IPS-18c (cell line): ENCODE measurements around the gene RBPJ.

Source experiments
- H3K4me3 ChIP-seq: 2 replicates; pipeline ENCODE4 v1.7.0; 2013; ENCODE audit warnings: low read depth, mild to moderate bottlenecking, low read length, moderate library complexity; ENCODE audit not compliant: insufficient read depth
- H3K9me3 ChIP-seq: one replicate; pipeline ENCODE4 v1.6.1; 2013; ENCODE audit warnings: mild to moderate bottlenecking, low read length, moderate library complexity; ENCODE audit not compliant: control insufficient read depth, insufficient read depth

RBPJ gene

DNA sequence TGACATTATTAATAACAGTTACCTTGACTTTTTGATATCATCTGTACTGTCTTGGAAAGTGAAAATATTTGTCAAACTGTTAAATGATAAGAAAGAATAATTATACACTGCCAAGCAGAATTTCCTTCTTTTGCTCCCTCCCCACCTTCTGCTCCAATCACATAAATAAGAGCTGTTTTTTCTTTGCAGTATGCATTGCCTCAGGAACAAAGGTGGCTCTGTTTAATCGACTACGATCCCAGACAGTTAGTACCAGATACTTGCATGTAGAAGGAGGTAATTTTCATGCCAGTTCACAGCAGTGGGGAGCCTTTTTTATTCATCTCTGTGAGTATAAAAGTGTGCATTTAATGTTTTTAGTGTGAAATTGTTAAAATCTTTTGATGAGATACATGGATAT, 103.3 kb downstream of the RBPJ start:
- no peaks in the 10 kb centered on the region for H3K9me3 ChIP-seq
- no peak overlapping the region for H3K4me3 ChIP-seq

DNA sequence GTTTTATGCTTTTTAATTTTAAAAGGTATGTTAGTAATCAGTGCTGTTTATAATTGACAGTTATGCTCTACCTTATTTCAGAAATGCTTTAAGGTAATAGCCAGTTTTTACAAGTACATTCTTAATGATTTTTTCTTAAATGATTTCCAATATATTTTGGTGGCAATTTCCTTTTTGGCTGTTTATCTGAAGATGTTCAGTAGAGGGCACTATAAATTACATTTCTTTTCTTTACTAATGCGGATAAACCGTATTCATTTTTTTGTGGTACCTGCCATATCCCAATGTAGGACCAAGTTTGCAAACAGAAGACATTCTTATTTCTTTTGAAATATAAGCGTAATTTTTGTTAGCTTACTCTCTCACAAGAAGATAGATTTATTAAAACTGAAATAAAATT, 104.0 kb downstream of the RBPJ start:
- Histone ChIP-seq H3K9me3 (no peaks in the 10 kb centered on the region), H3K4me3 (no peak overlapping the region)

DNA sequence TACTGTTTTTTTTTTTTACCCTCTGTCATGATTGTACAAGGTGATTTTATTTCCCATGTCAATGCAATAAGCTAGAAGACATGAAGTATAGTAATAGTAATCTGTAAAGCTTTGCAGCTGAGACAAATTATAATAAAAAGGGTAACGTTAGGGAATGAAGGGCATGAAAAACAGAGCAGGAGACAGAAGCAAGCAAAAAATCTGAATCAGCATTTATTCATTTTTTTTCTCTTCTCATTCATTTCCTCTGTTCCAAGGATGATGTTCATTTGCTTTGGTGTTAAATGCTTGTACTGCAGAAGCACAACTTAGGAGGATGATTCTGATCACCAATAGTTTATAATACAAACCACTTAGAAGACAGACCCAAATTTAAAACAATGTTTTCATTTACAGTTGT, 105.1 kb downstream of the RBPJ start:
- no peaks in the 10 kb centered on the region for H3K9me3 ChIP-seq

DNA sequence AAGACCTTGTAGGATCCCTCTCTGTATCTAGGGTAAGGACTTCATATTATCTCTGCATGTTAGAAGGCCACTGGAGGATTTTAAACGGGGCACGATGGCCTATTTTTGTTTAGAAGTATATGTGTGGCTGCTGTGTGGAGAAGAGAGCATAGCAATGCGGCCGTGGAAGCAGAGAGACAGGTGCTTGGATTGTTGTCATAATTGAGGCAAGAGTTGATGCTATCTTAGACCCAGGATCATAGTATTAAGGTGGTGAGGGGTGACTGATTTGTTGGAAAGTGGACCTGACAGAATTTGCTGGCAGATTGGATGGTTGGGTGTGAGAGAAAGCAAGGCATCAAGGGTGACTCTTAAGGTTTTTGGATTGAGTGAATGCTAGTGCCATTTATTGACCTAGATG, 106.1 kb downstream of the RBPJ start:
- no peak overlapping the region for H3K4me3 ChIP-seq
- H3K9me3 ChIP-seq: no peaks in the 10 kb centered on the region

More for the DNA sequence above, 105.1 kb downstream of the RBPJ start:
- no peak overlapping the region for H3K4me3 ChIP-seq

DNA sequence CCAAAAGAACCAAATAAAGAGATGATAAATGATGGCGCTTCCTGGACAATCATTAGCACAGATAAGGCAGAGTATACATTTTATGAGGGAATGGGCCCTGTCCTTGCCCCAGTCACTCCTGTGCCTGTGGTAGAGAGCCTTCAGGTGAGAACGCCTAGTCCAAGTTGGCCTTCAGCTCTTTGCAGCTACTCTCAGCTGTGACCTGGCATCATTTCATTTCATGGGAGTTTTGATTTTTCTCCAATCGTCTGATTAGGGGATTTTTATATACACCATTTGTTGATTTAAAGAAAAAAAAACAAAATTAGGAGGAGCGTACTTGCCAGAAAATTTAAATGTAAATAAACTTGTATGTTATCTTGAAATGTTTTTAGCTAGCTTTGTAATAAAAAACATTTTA, 109.1 kb downstream of the RBPJ start:
- no peak overlapping the region for H3K4me3 ChIP-seq

DNA sequence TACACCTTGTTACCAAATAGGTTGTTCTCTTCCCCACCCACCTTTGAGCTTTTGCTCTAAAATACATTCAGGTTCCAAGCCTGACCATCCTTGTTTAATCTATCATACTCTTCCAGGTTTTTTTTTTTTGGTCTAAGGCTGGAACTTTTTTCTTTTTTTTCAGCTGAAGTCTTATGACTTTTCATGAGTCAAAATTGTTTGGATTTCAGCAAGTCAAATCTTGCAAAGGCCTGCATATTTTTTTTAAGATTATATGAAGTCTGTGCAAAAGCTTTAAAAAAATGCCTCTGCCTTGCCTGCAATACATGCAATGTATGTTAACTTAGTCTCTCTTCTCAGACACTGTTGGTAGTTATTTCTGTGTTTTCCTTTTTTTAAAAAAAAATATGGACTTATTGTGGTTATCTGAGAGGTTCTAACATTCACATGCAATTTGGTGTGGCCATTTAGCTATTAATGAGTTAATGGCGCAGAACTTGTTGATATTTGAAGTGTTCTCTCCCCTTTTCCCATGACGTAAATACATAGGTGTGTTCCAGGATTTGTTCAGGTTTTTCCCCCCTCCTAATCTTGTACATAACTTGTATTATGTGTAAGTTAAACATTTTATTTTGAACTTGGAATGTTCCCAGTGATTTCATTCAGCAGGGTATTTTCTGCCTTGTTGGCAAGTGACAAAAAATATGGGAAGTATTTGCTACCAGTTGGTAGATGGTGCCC, 110.8 kb downstream of the RBPJ start:
- Histone ChIP-seq H3K9me3 (no peaks in the 10 kb centered on the region), H3K4me3 (no peak overlapping the region)

More for the DNA sequence above, 109.1 kb downstream of the RBPJ start:
- H3K9me3 ChIP-seq: no peaks in the 10 kb centered on the region

DNA sequence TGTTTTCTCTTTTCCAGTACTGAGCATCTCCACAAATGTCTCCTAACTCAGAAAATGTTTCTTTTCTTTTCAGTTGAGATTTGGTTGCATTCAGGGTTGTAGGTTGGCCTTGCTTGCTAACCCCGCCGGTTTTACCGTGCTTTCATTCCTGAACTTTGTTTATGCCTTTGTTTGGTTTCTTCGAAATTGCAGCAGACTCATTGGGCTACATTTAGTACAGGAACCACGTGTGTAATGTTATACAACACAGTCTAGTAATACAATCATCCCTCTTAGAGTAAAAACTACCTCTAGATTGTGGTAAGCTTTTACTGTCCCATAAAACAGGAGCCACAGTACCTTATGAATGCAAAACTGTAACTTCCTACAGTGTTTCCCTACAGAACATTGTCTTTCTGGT, 111.6 kb downstream of the RBPJ start:
- H3K9me3 ChIP-seq: no peaks in the 10 kb centered on the region

DNA sequence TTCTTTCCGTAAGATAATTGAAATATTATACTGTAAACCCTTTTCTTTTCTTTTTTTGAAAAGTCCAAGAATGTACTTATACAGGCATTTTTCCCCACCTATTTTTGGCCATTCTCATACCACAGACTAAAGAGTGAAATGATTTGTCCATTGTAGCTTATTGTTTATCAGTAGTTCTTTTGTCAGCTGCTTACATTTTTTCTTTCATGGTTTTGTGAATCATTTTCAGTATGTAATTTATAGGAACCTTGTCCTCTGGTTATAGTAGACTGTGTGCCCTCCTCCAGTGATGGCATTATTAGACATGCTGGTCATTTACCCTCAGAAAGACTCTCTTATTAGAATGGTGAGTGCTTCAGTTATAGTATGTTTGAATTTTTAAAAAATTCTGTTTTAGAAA, 112.7 kb downstream of the RBPJ start:
- no peak overlapping the region for H3K4me3 ChIP-seq
- H3K9me3 ChIP-seq: no peaks in the 10 kb centered on the region

More for the DNA sequence above, 111.6 kb downstream of the RBPJ start:
- H3K4me3 ChIP-seq: no peak overlapping the region

DNA sequence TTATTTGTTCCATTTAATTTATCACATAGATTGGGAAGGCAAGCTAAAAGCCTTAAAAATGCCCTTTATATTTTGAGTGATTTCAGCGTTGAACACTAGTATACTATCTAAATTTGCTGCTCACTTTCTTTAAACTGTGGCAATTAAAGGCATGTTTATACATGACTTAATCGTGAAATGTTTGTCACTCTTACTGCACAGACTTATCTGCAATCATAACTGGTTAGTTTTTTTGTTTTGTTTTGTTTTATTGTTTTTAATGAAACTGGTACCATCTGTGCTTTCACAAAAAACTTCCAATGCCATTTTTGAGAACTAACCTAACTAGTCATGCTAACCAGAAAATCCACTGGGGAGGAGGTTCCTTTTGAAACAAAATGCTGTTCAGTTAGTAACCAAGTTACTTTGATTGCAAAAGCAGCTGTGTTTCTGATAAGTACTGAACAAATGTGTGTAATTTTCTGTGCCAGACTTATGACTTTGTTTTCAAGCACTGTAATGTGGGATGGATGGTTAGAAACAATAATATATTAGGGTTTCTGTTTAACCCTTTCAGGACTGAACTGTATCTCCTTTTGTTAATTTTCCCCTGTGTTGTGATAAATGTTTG, 113.3 kb downstream of the RBPJ start:
- Histone ChIP-seq H3K9me3 (no peaks in the 10 kb centered on the region), H3K4me3 (no peak overlapping the region)

DNA sequence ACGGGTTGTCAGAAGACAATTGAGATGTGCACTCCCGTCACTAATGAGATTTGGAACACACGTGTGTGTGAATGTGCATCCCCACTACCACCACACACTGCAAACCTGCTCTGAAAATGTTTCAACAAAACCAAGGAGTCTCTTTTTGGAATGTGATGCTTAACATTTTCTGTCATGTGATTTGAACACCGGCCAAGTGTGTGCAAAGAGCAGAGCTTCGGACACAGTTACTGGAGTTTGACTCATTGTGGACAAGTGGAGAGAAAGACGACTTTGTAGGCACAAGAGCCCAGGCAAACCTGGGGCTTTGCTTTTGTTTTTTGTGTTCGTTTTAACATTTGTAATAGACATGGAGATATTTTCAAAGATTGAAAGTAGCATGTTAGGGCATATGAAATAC, 120.3 kb downstream of the RBPJ start:
- Histone ChIP-seq H3K9me3 (no peaks in the 10 kb centered on the region), H3K4me3 (no peak overlapping the region)

DNA sequence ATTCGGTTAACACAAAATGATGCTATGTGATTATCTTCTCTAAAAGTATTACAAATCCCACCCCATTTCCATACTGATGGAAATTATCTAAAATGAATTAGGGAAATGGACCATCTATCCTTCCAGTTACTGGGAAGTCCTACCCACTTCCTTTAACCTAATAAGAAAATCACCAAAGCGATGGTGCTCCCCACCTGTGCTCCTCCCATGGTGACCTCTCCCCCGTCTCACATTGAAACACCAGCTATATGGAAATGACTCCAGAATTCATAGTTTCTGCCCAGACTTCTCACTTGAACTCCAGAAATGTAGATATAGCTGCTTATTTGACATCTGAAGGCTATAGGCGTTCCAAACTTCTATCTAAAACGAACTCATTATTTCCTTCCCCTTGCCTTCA, 121.0 kb downstream of the RBPJ start:
- no peaks in the 10 kb centered on the region for H3K9me3 ChIP-seq
- no peak overlapping the region for H3K4me3 ChIP-seq

DNA sequence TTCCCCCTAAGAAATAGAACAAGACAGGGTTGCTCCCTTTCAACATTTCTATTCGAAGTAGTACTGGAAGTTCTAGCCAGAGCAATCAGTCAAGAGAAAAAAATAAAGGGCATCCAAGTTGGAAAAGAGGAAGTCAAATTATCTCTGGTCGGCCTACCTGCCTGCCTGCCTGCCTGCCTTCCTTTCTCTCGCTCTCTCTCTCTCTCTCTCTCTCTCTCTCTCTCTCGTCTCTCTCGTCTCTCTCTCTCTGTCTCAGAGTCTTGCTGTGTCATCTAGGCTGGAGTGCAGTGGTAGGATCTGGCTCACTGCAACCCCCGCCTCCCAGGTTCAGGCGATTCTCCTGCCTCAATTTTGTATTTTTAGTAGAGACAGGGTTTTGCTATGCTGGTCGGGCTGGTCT, 126.6 kb downstream of the RBPJ start:
- no peak overlapping the region for H3K4me3 ChIP-seq
- no peaks in the 10 kb centered on the region for H3K9me3 ChIP-seq

DNA sequence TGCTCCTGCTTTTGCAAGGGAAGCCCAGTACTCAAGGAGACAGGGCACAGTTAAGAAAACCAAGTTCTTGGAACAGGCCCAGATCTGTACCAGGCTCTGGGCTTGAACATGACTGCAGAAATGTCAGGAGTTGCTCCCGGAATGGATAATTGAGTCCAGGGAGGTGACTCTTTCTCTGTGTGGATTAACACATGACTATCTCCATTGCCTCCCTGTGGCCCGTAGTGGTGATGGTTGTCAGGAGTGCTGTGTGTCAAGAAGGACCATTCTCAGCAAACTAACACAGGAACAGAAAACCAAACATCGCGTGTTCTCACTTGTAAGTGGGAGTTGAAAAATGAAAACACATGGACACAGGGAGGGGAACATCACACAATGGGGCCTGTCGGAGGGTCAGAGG, 129.6 kb downstream of the RBPJ start:
- Histone ChIP-seq H3K4me3 (no peak overlapping the region), H3K9me3 (no peaks in the 10 kb centered on the region)

DNA sequence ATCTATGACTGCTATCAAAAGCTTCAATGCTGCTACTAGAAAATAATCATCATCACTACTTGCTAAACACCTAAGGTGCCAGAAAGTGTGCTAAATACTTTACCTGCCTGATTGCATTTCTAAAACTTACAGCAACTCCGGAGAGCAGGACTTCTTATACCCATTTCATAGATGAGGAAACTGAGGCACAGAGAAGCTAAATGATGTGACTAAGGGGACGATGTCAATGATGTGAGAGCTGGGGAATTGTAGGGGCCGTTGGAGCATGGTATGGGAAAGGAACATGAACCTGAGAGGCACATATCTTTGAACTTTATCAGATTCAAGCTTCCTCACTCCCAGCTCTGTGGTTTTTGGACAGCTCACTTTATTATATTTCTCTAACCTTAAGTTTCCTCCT, 130.8 kb downstream of the RBPJ start:
- Histone ChIP-seq H3K4me3 (no peak overlapping the region), H3K9me3 (no peaks in the 10 kb centered on the region)

DNA sequence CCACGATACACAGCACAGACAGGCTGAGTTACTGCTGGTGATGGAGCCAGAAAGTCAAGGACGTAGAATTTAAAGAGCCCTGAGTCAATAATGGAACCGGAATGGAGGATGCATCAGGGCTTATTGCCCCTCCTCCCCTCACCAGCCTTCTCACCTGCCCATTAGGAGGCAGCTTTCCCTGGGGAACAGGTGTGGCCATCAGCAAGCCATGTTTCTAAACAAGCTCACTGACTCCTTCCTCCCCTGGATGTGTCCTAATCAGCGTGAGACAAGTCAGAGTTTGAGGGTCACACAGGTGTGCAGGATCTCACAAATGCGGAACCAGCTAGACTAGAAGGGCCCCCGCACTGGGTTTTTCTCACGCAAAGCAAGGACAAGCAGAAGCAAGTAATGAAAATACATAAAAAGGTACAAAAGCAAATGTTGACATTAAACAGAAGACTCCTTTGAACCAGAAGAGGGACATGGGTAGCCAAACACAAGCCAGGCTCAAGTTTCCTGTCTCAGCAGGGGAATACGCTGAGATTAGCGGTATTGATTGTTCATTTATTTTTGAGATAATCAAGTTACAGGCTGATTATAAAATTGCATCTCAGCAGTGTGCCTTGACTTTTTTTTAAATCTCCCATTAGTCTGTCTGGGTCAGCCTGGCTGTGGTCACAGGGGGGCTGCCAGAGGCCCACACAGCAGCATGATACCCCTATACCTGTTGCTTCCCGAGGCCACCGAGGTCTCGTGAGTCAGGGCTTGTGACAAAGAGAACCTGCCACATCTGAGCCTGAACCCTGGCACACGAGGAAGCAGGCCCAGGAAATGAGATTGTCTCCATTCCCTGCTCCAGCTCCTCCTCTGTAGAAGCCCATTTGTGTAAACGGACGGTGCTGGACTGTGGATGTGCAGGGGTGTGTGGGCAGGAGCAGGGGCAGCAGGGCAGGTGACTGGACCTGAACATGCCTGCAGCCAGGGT, 132.0 kb downstream of the RBPJ start:
- H3K9me3 ChIP-seq: no peaks in the 10 kb centered on the region
- H3K4me3 ChIP-seq: no peak overlapping the region

DNA sequence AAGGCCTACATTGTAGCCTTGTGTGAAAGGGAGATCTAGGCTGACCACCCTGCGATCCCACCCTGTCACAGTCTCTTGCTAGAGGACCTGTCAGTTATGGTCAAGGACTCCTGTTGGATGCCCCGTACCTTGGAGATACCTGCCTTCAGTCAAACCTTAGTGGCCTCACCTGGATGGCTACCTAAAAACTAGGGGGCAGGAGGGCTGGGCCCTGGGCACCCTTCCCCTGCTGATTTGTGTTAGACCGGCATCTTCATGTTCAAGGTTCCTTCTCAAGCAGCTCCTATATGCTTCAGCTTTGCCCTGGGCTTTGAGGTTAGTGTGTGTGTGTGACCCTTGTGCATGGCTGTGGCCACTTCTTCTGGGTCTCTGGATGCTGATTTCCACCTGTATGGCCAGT, 134.1 kb downstream of the RBPJ start:
- no peaks in the 10 kb centered on the region for H3K9me3 ChIP-seq
- no peak overlapping the region for H3K4me3 ChIP-seq

DNA sequence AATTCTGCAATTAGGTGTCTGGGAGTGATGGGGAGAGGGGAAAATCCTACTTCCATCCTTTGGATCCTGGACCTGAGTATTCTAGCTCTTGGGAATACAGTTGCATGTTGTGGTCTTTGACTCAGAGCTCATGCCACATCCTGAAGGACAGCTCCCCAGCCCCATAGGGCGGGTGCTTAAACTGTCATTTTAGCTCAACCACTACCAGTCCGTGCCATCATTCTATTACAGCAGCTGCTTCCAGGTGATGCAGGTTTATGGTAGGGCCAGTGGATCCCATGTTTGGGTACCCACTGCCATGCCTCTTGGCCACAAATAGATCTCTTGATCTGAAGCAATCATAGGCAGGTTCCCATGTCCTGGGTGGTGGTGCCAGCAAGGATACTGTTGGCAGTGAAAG, 134.8 kb downstream of the RBPJ start:
- H3K4me3 ChIP-seq: no peak overlapping the region
- H3K9me3 ChIP-seq: no peaks in the 10 kb centered on the region

DNA sequence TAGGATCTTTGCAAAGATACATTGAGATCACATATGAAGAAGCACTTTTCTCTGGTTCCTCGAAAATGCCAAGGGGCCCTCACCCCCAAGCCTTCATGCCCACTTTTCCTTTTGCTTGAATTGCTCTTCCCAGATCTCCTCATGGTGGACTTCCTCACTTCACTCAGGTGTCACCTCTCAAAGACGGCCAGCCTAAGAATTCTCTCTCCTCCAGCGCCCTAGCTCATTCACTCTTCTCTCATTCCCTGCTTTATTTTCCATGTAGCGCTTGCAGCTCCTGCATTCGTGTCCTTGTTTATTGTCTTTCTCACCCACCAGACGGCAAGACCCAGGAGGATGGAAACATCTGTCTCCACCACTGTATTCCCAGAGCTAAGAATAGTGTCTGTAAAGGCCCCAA, 136.6 kb downstream of the RBPJ start:
- Histone ChIP-seq H3K9me3 (no peaks in the 10 kb centered on the region), H3K4me3 (no peak overlapping the region)
